Measurements from ENCODE around the gene CHMP2B. TPM values are rescaled to one million over a fixed set of nuclear protein-coding genes. Genes with fewer than 3 reads are reported as not detected.

The CHMP2B gene
- total and polyA plus RNA-seq, 4 donors = 12.6 to 49.5 (median 15.5) TPM

DNA sequence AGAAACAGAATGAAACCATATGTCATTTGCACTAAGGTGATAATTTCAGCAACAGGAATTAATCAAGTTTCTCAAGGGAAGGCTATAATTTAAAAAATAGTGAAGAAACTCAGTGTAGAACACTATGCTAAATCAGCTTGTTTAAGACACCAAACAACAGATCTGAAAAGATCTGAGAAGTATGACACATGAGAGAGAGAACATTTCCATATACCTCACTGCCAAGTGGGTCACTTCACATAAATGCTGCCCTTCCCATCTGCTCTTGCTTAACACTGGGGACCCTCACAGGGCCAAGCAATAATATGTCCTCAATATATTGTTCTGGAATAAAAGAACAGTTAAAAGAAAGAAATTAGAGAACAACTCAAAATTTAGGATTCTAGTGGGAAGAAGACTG is 45.6 kb upstream of the CHMP2B start:
- TF ChIP-seq, protein P1, sequence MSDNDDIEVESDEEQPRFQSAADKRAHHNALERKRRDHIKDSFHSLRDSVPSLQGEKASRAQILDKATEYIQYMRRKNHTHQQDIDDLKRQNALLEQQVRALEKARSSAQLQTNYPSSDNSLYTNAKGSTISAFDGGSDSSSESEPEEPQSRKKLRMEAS (IDR thresholded peaks at IDR 0.05) = no peak
- TF ChIP-seq FOXA1 (IDR thresholded peaks at IDR 0.05) (no peak), EGR1 (IDR thresholded peaks at IDR 0.05; ENCODE audit: low read depth in 2 of 2) (no peak), GABPA (IDR thresholded peaks at IDR 0.05 in 1 of 2, conservative IDR thresholded peaks at IDR 0.05 in 1 of 2) (no peak), FOXA2 (IDR thresholded peaks at IDR 0.05) (no peak)
- TF ChIP-seq, protein P2, sequence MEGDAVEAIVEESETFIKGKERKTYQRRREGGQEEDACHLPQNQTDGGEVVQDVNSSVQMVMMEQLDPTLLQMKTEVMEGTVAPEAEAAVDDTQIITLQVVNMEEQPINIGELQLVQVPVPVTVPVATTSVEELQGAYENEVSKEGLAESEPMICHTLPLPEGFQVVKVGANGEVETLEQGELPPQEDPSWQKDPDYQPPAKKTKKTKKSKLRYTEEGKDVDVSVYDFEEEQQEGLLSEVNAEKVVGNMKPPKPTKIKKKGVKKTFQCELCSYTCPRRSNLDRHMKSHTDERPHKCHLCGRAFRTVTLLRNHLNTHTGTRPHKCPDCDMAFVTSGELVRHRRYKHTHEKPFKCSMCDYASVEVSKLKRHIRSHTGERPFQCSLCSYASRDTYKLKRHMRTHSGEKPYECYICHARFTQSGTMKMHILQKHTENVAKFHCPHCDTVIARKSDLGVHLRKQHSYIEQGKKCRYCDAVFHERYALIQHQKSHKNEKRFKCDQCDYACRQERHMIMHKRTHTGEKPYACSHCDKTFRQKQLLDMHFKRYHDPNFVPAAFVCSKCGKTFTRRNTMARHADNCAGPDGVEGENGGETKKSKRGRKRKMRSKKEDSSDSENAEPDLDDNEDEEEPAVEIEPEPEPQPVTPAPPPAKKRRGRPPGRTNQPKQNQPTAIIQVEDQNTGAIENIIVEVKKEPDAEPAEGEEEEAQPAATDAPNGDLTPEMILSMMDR (IDR thresholded peaks at IDR 0.05; ENCODE audit: low read depth, low read length, missing input control) = no peak
- H3K4me3 ChIP-seq (ENCODE audit: low read depth in 1 of 3, low read length in 3 of 3) = no peak overlapping the region

DNA sequence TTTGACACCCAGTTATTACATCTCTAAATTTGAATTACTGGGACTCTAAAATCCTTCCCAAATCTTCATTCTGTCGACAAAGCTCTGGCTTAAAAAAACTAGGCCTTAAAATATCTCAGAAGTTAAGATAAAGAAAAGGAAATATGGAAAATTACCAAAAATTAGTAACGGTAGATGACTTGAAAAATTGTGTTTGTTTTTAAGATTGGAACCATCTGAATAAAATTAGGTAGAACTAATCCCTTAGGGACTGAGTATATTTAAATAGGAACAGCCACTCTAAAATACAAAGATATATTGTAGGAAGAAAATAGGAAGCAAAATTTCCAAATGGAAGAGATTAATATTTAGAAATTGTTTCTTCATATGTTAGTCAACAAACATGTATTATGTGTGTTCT is 45.1 kb upstream of the CHMP2B start:
- H3K27ac ChIP-seq (ENCODE audit: low read depth in 1 of 2, low read length in 2 of 2) = no peak overlapping the region
- TF ChIP-seq RXRA (IDR thresholded peaks at IDR 0.05) = no peak
- 64% methylated on average over 2 of the region's 2 CpGs for WGBS
- H3K9me3 ChIP-seq (ENCODE audit: control insufficient read depth in 4 of 4, low read length in 3 of 4) = no peaks in the 10 kb centered on the region
- H3K9ac ChIP-seq (ENCODE audit: low read depth in 1 of 2, low read length in 2 of 2) = no peak overlapping the region
- H3K4me3 ChIP-seq (ENCODE audit: low read depth in 1 of 3, low read length in 3 of 3) = no peak overlapping the region
- no peaks in the 10 kb centered on the region for H3K36me3 ChIP-seq (ENCODE audit: control insufficient read depth in 4 of 4, insufficient read depth in 3 of 4, low read depth in 1 of 4, low read length in 3 of 4)
- no peaks in the 10 kb centered on the region for H3K4me1 ChIP-seq (ENCODE audit: control insufficient read depth in 4 of 4, insufficient read depth in 4 of 4, low read length in 3 of 4)
- H3K27me3 ChIP-seq (ENCODE audit: control insufficient read depth in 4 of 4, insufficient read depth in 4 of 4, low read length in 3 of 4) = peaks cover 0 to 3% (median 0%) of the 10 kb centered on the region in 4 donors
- DNase-seq (ENCODE audit: low spot score) = no peak

More for the DNA sequence above, 45.6 kb upstream of the CHMP2B start:
- Histone ChIP-seq H3K9me3 (ENCODE audit: control insufficient read depth in 4 of 4, low read length in 3 of 4) (no peaks in the 10 kb centered on the region), H3K9ac (ENCODE audit: low read depth in 1 of 2, low read length in 2 of 2) (no peak overlapping the region), H3K27ac (ENCODE audit: low read depth in 1 of 2, low read length in 2 of 2) (no peak overlapping the region), H3K36me3 (ENCODE audit: control insufficient read depth in 4 of 4, insufficient read depth in 3 of 4, low read depth in 1 of 4, low read length in 3 of 4) (no peaks in the 10 kb centered on the region), H3K4me1 (ENCODE audit: control insufficient read depth in 4 of 4, insufficient read depth in 4 of 4, low read length in 3 of 4) (no peaks in the 10 kb centered on the region), H3K27me3 (ENCODE audit: control insufficient read depth in 4 of 4, insufficient read depth in 4 of 4, low read length in 3 of 4) (no peaks in the 10 kb centered on the region)
- no peak for DNase-seq (ENCODE audit: low spot score)

DNA sequence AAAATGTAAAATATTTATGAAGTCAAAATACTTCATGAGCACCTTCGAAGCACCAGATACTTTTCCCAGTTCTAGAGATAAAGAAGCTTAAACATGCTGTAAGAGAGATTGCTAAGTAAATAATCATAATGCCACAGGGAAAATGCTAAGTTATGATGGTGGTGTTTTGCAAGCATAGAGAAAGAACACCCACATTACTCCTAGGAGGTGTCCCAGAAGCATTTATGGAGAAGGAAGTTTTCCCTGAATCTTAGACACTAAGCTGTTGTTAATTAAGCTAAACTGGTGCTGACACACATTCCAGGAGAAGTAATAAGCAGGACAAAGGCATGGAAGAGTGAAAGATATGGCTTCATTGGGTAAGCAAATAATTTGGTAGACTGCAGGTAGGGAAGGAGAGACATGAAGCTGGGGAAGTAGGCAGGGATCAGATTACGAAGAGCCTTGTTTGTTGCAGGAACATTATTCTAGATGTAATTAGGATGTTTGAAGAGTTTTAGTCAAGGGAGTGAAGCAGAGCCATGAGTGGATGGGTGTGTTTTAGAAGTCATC is 40.4 kb upstream of the CHMP2B start:
- WGBS = 79% methylated on average over 2 of the region's 2 CpGs
- H3K27ac ChIP-seq (ENCODE audit: low read depth in 1 of 2, low read length in 2 of 2) = no peak overlapping the region
- no peak overlapping the region for H3K4me3 ChIP-seq (ENCODE audit: low read depth in 1 of 3, low read length in 3 of 3)
- no peak for DNase-seq (ENCODE audit: low spot score)
- H3K9me3 ChIP-seq (ENCODE audit: control insufficient read depth in 4 of 4, low read length in 3 of 4) = no peaks in the 10 kb centered on the region
- H3K9ac ChIP-seq (ENCODE audit: low read depth in 1 of 2, low read length in 2 of 2) = no peak overlapping the region
- peaks cover 0 to 5% (median 0%) of the 10 kb centered on the region in 4 donors for H3K27me3 ChIP-seq (ENCODE audit: control insufficient read depth in 4 of 4, insufficient read depth in 4 of 4, low read length in 3 of 4)
- no peaks in the 10 kb centered on the region for H3K4me1 ChIP-seq (ENCODE audit: control insufficient read depth in 4 of 4, insufficient read depth in 4 of 4, low read length in 3 of 4)
- H3K36me3 ChIP-seq (ENCODE audit: control insufficient read depth in 4 of 4, insufficient read depth in 3 of 4, low read depth in 1 of 4, low read length in 3 of 4) = no peaks in the 10 kb centered on the region
- TF ChIP-seq EGR1 (IDR thresholded peaks at IDR 0.05; ENCODE audit: low read depth in 2 of 2) (no peak), SP1 (IDR thresholded peaks at IDR 0.05) (no peak), RAD21 (IDR thresholded peaks at IDR 0.05) (no peak), FOXA2 (IDR thresholded peaks at IDR 0.05) (no peak), FOXA1 (IDR thresholded peaks at IDR 0.05) (no peak), GABPA (IDR thresholded peaks at IDR 0.05 in 1 of 2, conservative IDR thresholded peaks at IDR 0.05 in 1 of 2) (no peak), HNF4A (conservative IDR thresholded peaks at IDR 0.05) (no peak), JUND (IDR thresholded peaks at IDR 0.05) (no peak), HNF4G (IDR thresholded peaks at IDR 0.05) (no peak), RXRA (IDR thresholded peaks at IDR 0.05) (no peak), TAF1 (conservative IDR thresholded peaks at IDR 0.05) (no peak), YY1 (IDR thresholded peaks at IDR 0.05) (no peak)
- TF ChIP-seq, protein P3, sequence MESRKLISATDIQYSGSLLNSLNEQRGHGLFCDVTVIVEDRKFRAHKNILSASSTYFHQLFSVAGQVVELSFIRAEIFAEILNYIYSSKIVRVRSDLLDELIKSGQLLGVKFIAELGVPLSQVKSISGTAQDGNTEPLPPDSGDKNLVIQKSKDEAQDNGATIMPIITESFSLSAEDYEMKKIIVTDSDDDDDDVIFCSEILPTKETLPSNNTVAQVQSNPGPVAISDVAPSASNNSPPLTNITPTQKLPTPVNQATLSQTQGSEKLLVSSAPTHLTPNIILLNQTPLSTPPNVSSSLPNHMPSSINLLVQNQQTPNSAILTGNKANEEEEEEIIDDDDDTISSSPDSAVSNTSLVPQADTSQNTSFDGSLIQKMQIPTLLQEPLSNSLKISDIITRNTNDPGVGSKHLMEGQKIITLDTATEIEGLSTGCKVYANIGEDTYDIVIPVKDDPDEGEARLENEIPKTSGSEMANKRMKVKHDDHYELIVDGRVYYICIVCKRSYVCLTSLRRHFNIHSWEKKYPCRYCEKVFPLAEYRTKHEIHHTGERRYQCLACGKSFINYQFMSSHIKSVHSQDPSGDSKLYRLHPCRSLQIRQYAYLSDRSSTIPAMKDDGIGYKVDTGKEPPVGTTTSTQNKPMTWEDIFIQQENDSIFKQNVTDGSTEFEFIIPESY (IDR thresholded peaks at IDR 0.05) = no peak
- TF ChIP-seq, protein P4, sequence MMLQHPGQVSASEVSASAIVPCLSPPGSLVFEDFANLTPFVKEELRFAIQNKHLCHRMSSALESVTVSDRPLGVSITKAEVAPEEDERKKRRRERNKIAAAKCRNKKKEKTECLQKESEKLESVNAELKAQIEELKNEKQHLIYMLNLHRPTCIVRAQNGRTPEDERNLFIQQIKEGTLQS (IDR thresholded peaks at IDR 0.05) = no peak
- TF ChIP-seq, protein P2 (IDR thresholded peaks at IDR 0.05; ENCODE audit: low read depth, low read length, missing input control) = no peak
- TF ChIP-seq, protein P1 (IDR thresholded peaks at IDR 0.05) = no peak
- TF ChIP-seq, protein P5, sequence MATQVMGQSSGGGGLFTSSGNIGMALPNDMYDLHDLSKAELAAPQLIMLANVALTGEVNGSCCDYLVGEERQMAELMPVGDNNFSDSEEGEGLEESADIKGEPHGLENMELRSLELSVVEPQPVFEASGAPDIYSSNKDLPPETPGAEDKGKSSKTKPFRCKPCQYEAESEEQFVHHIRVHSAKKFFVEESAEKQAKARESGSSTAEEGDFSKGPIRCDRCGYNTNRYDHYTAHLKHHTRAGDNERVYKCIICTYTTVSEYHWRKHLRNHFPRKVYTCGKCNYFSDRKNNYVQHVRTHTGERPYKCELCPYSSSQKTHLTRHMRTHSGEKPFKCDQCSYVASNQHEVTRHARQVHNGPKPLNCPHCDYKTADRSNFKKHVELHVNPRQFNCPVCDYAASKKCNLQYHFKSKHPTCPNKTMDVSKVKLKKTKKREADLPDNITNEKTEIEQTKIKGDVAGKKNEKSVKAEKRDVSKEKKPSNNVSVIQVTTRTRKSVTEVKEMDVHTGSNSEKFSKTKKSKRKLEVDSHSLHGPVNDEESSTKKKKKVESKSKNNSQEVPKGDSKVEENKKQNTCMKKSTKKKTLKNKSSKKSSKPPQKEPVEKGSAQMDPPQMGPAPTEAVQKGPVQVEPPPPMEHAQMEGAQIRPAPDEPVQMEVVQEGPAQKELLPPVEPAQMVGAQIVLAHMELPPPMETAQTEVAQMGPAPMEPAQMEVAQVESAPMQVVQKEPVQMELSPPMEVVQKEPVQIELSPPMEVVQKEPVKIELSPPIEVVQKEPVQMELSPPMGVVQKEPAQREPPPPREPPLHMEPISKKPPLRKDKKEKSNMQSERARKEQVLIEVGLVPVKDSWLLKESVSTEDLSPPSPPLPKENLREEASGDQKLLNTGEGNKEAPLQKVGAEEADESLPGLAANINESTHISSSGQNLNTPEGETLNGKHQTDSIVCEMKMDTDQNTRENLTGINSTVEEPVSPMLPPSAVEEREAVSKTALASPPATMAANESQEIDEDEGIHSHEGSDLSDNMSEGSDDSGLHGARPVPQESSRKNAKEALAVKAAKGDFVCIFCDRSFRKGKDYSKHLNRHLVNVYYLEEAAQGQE (IDR thresholded peaks at IDR 0.05) = no peak

Data from liver (tissue), 9 donors.